Panc1 (cell line): ENCODE data around the gene ZNF274. TPM values are rescaled to one million over a fixed set of nuclear protein-coding genes. Genes with fewer than 3 reads are reported as not detected.

ENCODE experiments used
- ATAC-seq: fragments of 200-7000 bp; cut with Tn5 transposase; 2 replicates; pipeline ENCODE4 v1.9.1; 2020; ENCODE audit warnings: mild to moderate bottlenecking, moderate library complexity
- BruUV-seq: library from RNA; stranded (reverse); fragments of 400-500 nt; replicated peaks from 2 replicates; lab custom pipeline; 2021; lab: Mats Ljungman, UMichigan
- CTCF ChIA-PET: fragments of 300-600 bp; sonication (Branson Sonifier 250); formaldehyde crosslinking; loops from one replicate; lab custom pipeline; 2022; ENCODE audit warnings: antibody characterized with exemption; lab: Charles Lee
- POLR2A ChIA-PET: fragments of 300-600 bp; sonication (Branson Sonifier 250); formaldehyde crosslinking; loops from one replicate; lab custom pipeline; 2022; ENCODE audit warnings: antibody characterized with exemption; lab: Charles Lee
- DNase-seq: peaks from one replicate; pipeline ENCODE4 v3.0.0-alpha.2; 2010; ENCODE audit warnings: low read depth, low spot score
- H3K27ac ChIP-seq: 2 replicates; pipeline ENCODE4 v1.5.1; 2011; ENCODE audit warnings: mild to moderate bottlenecking, low read length, inconsistent platforms
- H3K27me3 ChIP-seq: fragments of 200-500 bp; sonication (Bioruptor generic); 2 replicates; pipeline ENCODE4 v1.6.0; 2014; ENCODE audit warnings: low read length, inconsistent platforms; ENCODE audit not compliant: control insufficient read depth, insufficient read depth
- H3K36me3 ChIP-seq: fragments of 200-500 bp; sonication (Bioruptor generic); 2 replicates; pipeline ENCODE4 v1.5.1; 2014; ENCODE audit warnings: inconsistent platforms, mild to moderate bottlenecking, low read length, moderate library complexity; ENCODE audit not compliant: control insufficient read depth, insufficient read depth
- H3K4me1 ChIP-seq: 2 replicates; pipeline ENCODE4 v1.5.1; 2011; ENCODE audit warnings: inconsistent platforms, mild to moderate bottlenecking, low read length, moderate library complexity; ENCODE audit not compliant: control insufficient read depth, insufficient read depth
- H3K4me3 ChIP-seq, 2 experiments: 2 replicates each; pipeline ENCODE4 v1.5.1; 2011 to 2012; ENCODE audit warnings: low read depth in 2 of 2, low read length in 2 of 2, mild to moderate bottlenecking in 2 of 2, inconsistent platforms in 1 of 2, moderate library complexity in 1 of 2
- H3K9me3 ChIP-seq: fragments of 200-500 bp; sonication (Bioruptor generic); 2 replicates; pipeline ENCODE4 v1.5.1; 2014; ENCODE audit warnings: low read depth, mild to moderate bottlenecking, inconsistent platforms, low read length, moderate library complexity; ENCODE audit not compliant: control insufficient read depth, insufficient read depth
- CTCF ChIP-seq: fragments of 450-650 bp; IDR thresholded peaks from 2 replicates; pipeline ENCODE4 v1.5.1; 2017; ENCODE audit warnings: mild to moderate bottlenecking
- POLR2AphosphoS5 ChIP-seq: IDR thresholded peaks from 2 replicates; pipeline ENCODE4 v1.6.1; 2012; ENCODE audit warnings: mild to moderate bottlenecking, low read depth, low read length, moderate library complexity
- REST ChIP-seq, 2 experiments: IDR thresholded peaks; 2 replicates each; pipeline ENCODE4 v1.6.1; 2011 to 2012; ENCODE audit warnings: low read depth in 2 of 2, control low read depth in 1 of 2, low read length in 1 of 2, mild to moderate bottlenecking in 1 of 2, moderate library complexity in 1 of 2; ENCODE audit not compliant: insufficient read depth in 1 of 2
- SIN3A ChIP-seq: IDR thresholded peaks from 2 replicates; pipeline ENCODE4 v1.6.1; 2012; ENCODE audit warnings: low read depth, mild to moderate bottlenecking, low read length, moderate library complexity, borderline replicate concordance; ENCODE audit not compliant: insufficient read depth
- TCF7L2 ChIP-seq: IDR thresholded peaks from 2 replicates; pipeline ENCODE4 v1.6.1; 2011; ENCODE audit warnings: mild to moderate bottlenecking, low read depth, low read length, inconsistent platforms
- in situ Hi-C: cut with HindIII; loops from 2 replicates; pipeline ENCODE4 v1.10.0; 2016; ENCODE audit warnings: low sequenced_read_pairs, low pct_unique_long_range_greater_than_20kb
- intact Hi-C: fragments of 100-400 bp; cut with micrococcal nuclease; formaldehyde crosslinking; loops from one replicate; pipeline ENCODE4 v1.10.0; 2022; ENCODE audit not compliant: unreplicated experiment
- total RNA-seq: library from RNA; stranded (reverse); gene quantifications from one replicate; pipeline ENCODE4 v1.2.1, GENCODE V29; 2021; ENCODE audit not compliant: unreplicated experiment

The ZNF274 gene
- total RNA-seq, 1 experiment from 2014 or later, result 13.7 TPM

- ChIA-PET CTCF (no interaction called here), POLR2A (interaction anchor here (0.7 kb wide), 1 partner anchor 152 kb away, joined by 5 read pairs; no protein-coding TSS in a partner anchor)
- H3K4me1 ChIP-seq, result no peaks in the 10 kb centered on the region
- TF ChIP-seq POLR2AphosphoS5 (peak; percentile 43; the same call in 1 of the 2 replicates), CTCF (peak; percentile 85; the same call in 1 of the 2 replicates), TCF7L2 (no peak), SIN3A (no peak), REST (IDR thresholded peaks at IDR 0.05; ENCODE audit: insufficient read depth in 1 of 2, low read depth in 2 of 2, low read length in 1 of 2) (no peak)
- ATAC-seq, result peak; percentile 84
- no TSS peak for BruUV-seq
- H3K4me3 ChIP-seq, result peak overlapping the region; percentile 53 to 55
- in situ Hi-C loops (no loop called here), intact Hi-C loops (no loop called here)
- no peaks in the 10 kb centered on the region for H3K36me3 ChIP-seq
- H3K9me3 ChIP-seq, result peaks cover 10% of the 10 kb centered on the region; the same call in 1 of the 2 replicates
- peak overlapping the region; percentile 18; the same call in 1 of the 2 replicates for H3K27ac ChIP-seq
- H3K27me3 ChIP-seq, result no peaks in the 10 kb centered on the region
- peak; percentile 10 for DNase-seq
These were observed 27.9 kb upstream of the ZNF274 start for GRCh38 chr19:58154679-58155648.

GRCh38 chr19:58157045-58157728 is 25.7 kb upstream of the ZNF274 start:
- POLR2A ChIA-PET, result no interaction called here
- CTCF ChIA-PET, result no interaction called here
- Histone ChIP-seq H3K27me3 (no peaks in the 10 kb centered on the region), H3K4me3 (no peak overlapping the region), H3K9me3 (peaks cover 10% of the 10 kb centered on the region; the same call in 1 of the 2 replicates), H3K36me3 (no peaks in the 10 kb centered on the region), H3K27ac (no peak overlapping the region), H3K4me1 (no peaks in the 10 kb centered on the region)
- BruUV-seq, result no TSS peak
- DNase-seq (no peak), ATAC-seq (no peak)
- in situ Hi-C loops (no loop called here), intact Hi-C loops (no loop called here)
- TF ChIP-seq POLR2AphosphoS5 (no peak), TCF7L2 (no peak), SIN3A (no peak), CTCF (no peak), REST (IDR thresholded peaks at IDR 0.05; ENCODE audit: insufficient read depth in 1 of 2, low read depth in 2 of 2, low read length in 1 of 2) (no peak)
